LNCaP clone FGC (cell line): ENCODE data around the gene MCTP1.

ENCODE experiments used
- DNase-seq: peaks from one replicate; pipeline ENCODE4 v3.0.0-alpha.2; 2011; ENCODE audit warnings: low read depth
- H3K4me3 ChIP-seq: 2 replicates; pipeline ENCODE4 v1.5.1; 2011; ENCODE audit warnings: mild to moderate bottlenecking, low read depth, low read length, control low read depth
- CTCF ChIP-seq: IDR thresholded peaks from 2 replicates; pipeline ENCODE4 v1.5.1; 2012; ENCODE audit warnings: mild to moderate bottlenecking; ENCODE audit not compliant: control insufficient read depth, insufficient read depth; ENCODE audit errors: extremely low read depth

MCTP1 gene

GRCh38 chr5:95098012-95098411 lies 186.9 kb downstream of the MCTP1 start:
- H3K4me3 ChIP-seq, result no peak overlapping the region
- DNase-seq, result no peak
- no peak for TF ChIP-seq CTCF

- DNase-seq, result no peak
- H3K4me3 ChIP-seq, result no peak overlapping the region
- TF ChIP-seq CTCF, result no peak
Observed at GRCh38 chr5:95093211-95093610, 191.7 kb downstream of the MCTP1 start.

GRCh38 chr5:95090774-95091173 lies 194.1 kb downstream of the MCTP1 start:
- no peak for TF ChIP-seq CTCF
- H3K4me3 ChIP-seq, result no peak overlapping the region
- DNase-seq, result no peak

- H3K4me3 ChIP-seq, result no peak overlapping the region
- DNase-seq, result no peak
- no peak for TF ChIP-seq CTCF
Observed at GRCh38 chr5:95087816-95088317, 197.0 kb downstream of the MCTP1 start.

GRCh38 chr5:95086927-95087815 lies 197.7 kb downstream of the MCTP1 start:
- no peak for TF ChIP-seq CTCF
- no peak overlapping the region for H3K4me3 ChIP-seq
- no peak for DNase-seq

- DNase-seq, result no peak
- no peak overlapping the region for H3K4me3 ChIP-seq
- TF ChIP-seq CTCF, result no peak
Observed at GRCh38 chr5:95084757-95085156, 200.1 kb downstream of the MCTP1 start.
